GM19397 (cell line): ENCODE measurements around the gene PNMA8B.

Experiments
- ATAC-seq: cut with Tn5 transposase; IDR thresholded peaks from one replicate; pipeline ENCODE4 v1.9.1; 2021; ENCODE audit warnings: mild to moderate bottlenecking, moderate library complexity; ENCODE audit not compliant: unreplicated experiment

The PNMA8B gene

GRCh38 chr19:46487802-46488445 is 7.7 kb downstream of the PNMA8B start:
- no peak for ATAC-seq

DNA sequence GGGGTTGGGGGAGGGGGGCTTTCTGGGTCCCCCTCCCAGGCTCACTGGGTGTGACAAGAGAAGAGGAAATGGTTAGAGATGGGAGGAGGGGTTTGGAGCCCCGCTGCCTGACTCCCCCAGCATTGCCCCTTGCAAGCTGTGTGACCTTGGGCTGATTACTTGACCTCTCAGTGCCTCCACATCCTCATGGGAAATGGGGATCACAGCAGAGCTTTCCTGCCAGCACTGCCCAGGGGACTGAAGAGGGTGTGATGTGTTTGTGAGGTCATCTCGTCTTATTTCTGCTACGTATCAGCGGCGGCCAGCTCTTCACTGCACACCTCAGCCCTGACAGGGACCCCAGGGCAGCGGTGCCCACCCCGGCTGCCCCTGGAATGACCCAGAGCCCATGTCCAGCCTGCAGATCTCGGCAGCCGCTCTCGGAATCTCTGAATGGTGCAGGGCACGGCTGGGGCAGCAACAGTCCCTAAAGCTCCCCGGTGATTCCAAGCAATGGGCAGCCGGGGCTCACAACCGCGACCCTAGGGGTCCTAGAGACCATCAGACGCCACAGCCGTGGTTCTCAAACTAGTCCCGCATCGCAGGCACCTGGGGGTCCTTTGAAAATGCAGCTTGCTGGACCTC is 8.4 kb downstream of the PNMA8B start:
- ATAC-seq, result no peak

GRCh38 chr19:46486358-46486757 is 9.3 kb downstream of the PNMA8B start:
- ATAC-seq, result no peak

GRCh38 chr19:46484656-46485055 is 11.0 kb downstream of the PNMA8B start:
- ATAC-seq, result no peak

DNA sequence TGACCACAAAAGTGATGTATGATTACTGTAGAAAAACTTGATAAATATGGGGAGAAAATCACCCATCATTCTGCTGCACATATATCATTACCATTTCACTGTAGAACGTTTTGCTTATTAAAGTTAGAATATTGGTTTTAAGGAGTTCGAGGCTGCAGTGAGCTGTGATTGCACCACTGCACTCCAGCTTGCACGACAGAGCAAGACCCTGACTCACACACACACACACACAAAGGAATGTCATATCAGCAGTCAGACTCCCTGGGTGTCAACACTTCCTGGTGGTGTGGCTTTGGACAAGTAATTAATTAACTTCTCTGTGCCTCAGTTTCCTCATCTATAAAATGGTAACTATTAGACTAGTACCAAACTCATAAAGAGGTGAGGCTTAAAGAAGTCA is 13.0 kb downstream of the PNMA8B start:
- no peak for ATAC-seq

- no peak for ATAC-seq
These were observed 13.7 kb downstream of the PNMA8B start for GRCh38 chr19:46481947-46482346.

- no peak for ATAC-seq
These were observed 14.3 kb downstream of the PNMA8B start for GRCh38 chr19:46481223-46481848.

- no peak for ATAC-seq
These were observed 15.3 kb downstream of the PNMA8B start for GRCh38 chr19:46480415-46480814.

- no peak for ATAC-seq
These were observed 17.2 kb downstream of the PNMA8B start for GRCh38 chr19:46478356-46478986.

DNA sequence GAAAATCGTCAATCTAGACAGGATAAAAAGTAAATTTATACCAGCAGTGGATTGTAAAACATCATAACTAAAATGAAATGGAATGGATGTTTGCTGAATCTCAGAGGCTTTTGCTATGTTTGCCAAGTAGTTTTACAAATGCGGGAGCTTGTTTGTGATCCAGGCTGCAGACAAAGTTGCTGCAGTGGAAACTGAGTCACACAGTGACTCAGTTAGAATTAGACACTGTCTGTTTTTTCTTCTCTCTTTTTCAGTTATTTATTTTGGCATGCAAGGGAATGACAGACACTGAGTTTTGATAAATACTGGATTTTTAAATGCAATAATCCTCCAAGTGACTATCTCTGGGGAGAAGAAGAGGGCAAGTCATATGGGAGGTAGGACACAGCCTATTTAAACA is 19.7 kb downstream of the PNMA8B start:
- no peak for ATAC-seq

- ATAC-seq, result no peak
These were observed 21.5 kb downstream of the PNMA8B start for GRCh38 chr19:46474211-46474610.

GRCh38 chr19:46472592-46472991 is 23.1 kb downstream of the PNMA8B start:
- no peak for ATAC-seq

DNA sequence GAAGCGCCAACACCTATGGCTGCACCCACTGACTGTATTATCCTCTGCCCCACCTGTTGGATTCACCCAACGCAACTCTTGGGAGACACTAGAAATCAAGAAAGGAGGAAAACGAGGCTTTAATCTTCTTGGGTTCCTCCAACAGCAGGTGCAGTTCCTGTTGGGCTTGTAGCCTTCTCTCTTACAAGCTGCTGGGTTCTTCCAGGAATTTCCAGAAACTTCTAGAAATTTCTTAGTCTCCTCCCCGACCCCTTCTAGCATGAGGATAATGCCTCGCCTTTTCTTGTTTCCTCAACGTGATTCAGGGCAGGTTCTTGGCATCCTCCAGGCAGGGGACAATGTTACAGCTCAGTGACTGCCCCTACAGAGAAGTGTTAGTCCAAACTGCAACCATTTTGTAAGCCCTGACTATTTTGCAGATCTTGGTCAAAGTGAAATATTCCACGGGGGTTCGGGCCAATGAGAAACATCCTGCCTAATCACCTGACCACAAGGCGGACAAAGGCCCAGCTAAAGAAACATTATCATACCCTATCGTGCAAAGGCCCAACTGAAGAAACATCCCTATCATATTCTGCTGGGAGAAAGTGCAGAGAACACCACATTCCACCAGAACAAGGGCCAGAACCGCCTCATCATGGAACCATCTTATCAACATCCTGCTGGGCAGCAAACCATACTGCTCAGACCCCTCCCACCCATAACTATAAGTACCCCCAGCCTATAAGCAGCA is 23.7 kb downstream of the PNMA8B start:
- no peak for ATAC-seq

DNA sequence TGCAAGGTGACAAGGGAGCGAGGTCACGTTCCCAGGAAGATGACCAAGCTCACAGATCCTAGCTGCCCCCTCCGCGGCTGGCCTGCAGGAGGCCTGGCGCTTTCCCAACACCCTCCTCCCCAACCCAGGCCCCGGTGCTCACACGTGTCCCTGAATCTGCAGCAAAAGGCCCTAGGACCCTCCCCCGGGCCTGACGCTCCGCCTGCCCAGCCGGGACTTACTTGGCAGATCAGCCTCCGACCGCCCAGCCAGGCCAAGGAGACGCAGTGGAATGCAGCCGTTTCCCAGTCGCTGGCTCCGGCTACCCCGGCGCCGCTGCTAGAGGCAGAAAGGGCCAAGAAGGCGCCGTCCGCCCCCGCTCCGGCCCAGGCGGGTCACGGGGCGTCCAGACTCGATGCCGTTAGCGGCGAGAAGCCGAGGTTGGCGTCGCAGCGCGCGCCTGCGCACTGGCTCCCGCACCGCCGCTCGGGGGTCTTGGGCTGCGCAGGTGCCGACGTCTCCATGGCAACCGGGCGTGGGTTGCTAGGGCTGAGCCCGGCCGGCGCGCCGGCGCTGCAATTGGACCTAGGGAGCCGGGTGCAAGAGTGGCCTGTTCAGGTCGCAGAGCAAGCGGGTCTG is 24.4 kb downstream of the PNMA8B start, which contains the start of gene PNMA8A:
Gene PNMA8A, minus strand, starts transcription at position 448 of the 618 bp plus-strand sequence. CDS start 528 bp downstream, outside the sequence.
- no peak for ATAC-seq

DNA sequence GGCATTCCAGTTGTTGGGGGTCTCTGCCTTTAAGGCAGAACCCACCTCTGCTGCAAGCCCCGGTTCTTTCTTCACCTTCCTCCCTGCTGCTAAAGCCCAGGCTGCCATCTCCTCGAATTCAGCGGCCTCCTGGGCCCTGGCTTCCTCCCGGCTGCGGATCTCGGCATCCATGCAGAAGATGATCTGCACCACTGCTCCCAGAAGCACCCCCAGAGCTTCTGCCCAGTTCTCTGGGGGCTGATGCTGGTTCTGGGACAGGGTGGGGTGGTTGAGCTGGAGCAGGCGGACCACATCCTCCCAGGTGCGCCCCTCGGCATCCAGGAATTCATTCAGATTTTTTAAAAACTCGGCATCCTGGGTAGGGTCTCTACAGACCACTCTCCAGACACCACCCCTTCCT is 25.3 kb downstream of the PNMA8B start:
- no peak for ATAC-seq

DNA sequence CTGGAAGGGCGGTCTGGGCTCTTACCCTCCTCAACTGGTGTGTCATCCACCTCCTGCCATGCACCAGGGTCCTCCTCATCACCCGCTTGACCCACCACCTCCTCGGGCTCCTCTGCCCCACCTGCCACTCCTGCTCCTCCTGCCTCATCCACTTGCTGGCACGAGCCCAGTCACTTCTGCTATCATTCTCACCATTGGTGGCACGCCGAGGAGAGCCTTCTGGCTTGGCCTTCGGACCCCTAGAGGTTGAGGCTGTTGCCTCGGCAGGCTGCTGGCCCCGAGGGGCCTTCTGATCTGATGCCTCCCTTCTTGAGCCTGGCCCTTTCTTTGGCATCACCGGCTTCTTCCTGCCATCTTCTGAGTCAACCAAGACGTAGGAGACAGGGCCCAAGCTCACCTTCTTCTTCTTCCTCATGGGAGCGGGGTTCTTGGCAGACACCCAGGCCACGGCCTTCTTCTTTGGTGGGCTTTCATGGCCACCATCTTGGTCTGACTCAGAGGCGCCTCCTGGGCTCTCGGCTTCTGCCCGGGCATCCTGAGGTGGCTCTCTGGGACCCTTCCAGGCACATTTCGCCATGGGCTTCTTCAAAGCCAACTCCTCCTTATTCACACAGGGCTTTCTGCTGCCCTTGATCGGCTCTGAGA is 26.0 kb downstream of the PNMA8B start:
- ATAC-seq, result no peak

DNA sequence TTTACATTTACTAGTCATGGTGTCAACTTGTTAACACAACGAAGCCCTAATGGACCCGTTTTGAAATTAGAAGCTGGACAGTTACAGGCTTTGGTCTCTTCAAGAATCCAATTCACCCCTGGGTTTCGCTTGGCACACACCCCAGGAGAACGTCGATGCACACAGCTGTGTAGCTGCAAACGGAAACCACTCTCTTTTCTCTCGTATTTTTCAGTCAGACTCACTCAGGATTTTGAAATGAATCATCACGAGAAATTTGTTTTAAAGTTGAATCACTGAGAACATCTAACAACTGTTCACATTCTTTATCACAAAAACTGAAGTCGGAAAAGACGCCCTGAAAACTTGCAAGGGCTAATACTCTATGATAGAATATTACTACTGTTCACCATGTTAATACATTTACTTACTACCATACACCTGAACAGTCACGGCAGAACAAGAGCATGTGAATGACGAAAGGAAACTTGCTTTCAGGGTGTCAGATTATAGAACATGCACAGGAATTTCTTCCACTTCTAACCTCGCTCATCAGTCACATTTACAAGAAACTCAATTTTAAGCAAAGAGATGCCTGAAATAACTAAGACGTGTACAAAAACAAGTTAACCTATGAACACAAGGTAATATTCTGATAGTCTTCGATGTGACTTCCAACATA is 29.0 kb downstream of the PNMA8B start:
- ATAC-seq, result no peak

- ATAC-seq, result no peak
These were observed 32.2 kb downstream of the PNMA8B start for GRCh38 chr19:46463516-46463915.

DNA sequence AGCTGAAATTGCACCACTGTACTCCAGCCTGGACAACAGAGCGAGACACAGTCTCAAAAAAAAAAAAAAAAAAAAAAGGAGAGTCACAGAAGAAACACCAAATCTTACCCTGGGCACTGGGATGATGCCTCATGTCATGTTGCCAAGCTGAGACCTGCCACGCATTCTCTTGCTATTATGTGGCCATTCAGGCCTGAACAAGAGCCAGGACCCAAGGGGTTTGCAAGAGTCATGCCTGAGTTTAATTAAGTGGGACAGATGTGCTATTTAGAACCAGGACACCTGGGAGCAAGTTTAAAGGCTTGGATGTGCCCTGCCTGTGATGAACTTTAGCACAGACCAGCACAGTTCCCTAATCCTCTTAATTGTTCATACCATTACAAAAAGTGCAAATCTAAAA is 34.1 kb downstream of the PNMA8B start:
- no peak for ATAC-seq

- no peak for ATAC-seq
These were observed 34.7 kb downstream of the PNMA8B start for GRCh38 chr19:46460981-46461380.
